Activated CD8-positive, alpha-beta memory T cell treated with anti-CD3 and anti-CD28 coated beads for 1 hour (primary cell): ENCODE measurements around the gene WIZ.
"Not testable (repeated sequence)": the region's sequence is repeated elsewhere in the genome, so short reads cannot be mapped to it uniquely, and the experiment has no call there.

Experiments
- DNase-seq, 2 donors: peaks; one replicate each; pipeline ENCODE4 v3.0.0-alpha.2; 2020; ENCODE audit warnings: low read depth in 1 of 2; ENCODE audit errors: extremely low read depth in 1 of 2

WIZ gene

DNA sequence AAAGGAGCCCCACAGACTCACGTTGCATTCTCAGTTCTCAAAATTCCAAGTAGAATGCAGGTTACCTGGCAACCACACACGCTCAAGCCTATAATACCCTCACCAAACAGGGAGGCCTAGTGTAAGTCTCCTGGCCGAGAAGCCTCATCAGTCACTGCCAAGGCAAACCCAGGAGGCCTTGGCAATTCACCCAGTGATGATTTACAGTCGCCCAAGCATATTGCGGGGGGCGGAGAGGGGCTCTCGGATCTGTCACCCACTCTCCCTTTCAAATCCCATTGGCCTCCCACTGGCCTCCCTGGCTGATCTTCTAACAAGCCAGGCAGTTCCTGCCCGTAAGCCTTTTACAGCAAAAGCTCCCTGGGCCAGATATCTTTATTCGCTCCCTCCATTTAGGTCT lies 32.1 kb downstream of the WIZ start:
- DNase-seq, result no peak

DNA sequence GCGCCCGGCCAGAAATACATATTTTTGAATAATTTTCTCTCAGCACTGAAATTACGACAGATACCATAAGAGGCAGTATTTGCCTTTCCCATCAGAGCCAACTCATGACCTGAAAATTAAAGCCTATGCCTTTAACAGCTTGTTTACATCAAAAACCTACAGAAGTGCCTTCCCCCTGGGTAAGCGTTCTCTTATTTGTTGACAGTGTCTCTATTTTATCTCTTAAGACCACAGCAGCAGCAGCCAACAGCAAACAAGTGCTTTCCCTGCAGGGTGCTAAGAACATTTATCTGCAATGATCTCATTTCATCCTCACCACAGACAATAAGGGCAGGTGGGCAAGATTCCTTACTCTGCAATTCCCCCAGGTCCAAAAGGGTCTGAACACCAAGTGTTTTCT lies 36.9 kb downstream of the WIZ start:
- no peak for DNase-seq

DNA sequence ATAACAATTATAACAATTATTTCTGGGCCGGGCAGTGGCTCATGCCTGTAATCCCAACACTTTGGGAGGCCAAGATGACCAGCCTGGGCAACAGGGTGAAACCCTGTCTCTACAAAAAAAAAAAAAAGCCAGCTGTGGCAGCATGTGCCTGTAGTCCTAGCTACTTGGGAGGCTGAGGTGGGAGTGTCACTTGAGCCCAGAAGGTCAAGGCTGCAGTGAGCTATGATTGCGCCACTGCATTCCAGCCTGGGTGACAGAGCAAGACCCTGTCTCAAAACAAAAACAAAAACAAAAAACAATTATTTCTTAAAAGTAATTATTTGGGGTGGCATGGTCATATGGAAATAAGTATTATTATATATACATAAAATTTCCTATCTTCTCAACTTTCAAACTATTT lies 38.4 kb downstream of the WIZ start:
- DNase-seq, result not testable (repeated sequence)

DNA sequence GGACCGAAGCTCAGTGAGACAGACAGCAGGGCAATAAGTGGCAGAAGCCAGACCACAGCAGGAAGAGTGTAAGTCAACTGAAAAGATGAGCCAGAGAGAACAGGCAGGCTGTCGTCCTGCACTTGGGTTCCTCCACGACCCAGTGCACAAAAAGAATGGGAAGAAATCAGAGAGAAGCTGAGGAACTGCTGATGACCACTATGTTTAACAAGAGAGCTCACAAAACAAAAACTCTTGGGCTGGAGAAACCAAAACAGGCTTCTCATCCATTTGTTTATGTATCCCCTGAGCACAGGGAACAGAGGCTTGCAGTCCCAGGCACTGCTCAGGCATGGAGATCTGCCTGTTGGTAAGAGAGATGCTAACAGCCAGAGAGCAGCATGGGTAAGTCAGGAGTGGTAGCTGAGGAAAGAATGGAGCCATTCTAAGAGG lies 45.0 kb downstream of the WIZ start:
- DNase-seq, result no peak

DNA sequence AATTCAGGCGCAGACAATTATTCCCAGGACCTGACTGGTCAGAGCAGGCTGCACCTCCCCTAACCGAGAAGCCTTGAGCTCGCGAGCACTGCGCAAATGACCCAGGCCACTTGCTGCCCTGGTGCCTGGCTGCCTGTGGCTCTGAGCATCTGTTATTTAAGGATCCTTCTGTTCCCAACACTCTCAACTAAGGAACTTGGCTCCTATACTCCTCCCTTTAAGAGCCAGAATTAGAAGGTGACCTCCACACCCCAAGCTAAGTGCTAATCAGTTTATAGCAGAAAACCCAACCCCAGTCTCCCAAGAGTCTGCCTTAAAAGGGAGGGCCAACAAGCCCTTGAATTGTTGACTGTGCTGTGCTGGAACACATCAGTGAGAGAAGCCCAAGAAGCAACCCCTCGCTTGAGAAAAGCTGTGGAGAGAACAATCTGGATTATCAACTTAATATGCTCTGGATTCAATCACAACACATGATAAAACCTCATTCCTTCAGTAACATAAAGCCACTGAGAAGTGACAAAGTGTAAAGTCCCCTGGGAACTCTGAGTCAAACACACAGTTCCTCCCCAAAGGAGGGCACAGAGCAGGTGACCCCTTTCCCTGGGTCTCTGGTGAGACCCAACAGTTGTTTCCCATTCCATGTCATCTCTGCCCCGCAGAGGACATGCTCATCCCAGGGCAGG lies 45.5 kb downstream of the WIZ start:
- DNase-seq, result no peak

DNA sequence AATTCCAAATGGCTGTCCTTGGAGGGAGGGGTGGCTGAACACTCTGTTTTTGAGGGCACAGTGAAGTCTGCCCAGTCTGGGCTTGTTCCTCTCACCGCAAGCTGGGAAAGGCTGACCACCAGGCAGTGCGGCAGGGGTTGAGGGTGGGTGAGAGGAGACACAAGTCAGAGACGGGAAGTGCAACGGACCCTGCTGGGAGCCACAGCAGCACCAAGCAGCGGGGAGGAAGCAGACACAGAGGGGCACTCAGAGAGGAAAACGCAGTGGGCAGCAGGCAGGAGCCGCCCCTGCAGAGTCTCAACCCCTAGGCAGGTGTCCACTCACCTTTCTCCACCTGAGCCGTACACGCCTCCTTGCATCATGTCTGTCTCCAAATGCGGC lies 46.6 kb downstream of the WIZ start:
- no peak for DNase-seq

DNA sequence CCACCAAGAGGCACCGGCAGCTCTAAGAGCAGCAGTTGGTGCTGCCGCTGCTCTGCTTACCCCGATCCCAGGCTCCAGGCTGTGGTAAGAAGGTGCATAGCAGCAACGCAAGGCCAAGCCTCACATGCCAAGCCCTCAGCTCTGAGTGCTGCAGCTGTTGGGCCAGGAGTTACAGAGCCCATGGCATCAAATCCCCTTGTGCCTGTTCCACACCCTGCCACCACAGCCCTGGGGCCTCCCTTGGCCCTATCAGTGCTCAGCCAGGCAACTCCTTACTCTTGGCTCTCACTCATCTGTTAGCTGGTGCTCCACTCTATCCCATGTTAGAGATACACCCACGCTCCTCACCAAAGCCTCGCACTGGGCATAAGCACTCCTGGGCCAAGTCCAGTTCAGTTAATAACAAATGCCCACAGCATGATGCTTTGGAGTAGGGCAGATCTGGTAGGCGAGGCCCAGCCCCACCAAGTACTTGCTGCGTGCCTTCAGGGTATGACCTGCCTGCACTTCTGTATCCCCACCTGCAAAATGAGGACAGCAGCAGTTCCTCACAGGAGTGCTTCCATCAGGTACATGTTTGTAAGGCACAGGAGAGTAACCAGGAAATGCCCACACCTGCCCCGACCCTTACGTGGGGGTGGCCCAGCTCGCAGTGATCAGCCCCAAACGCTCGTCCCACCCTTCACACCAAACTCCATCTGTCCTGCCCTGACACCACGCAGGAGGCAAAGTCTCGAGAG lies 47.2 kb downstream of the WIZ start:
- DNase-seq, result no peak

DNA sequence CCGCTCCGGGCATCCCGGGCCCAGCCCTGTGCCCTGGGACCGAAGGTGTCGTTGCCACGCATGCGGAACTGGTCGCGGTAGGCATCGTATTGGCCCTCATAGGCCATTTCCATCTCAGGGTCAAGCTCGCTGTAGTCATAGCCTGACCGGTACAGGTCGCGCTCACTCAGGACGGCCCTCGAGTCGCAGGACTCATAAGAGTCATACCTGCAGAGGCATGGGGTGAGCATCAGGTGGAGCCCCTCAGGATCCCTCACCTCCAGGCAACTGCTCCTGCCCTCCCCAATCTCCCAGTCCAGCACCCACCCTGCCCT lies 48.4 kb downstream of the WIZ start:
- no peak for DNase-seq

DNA sequence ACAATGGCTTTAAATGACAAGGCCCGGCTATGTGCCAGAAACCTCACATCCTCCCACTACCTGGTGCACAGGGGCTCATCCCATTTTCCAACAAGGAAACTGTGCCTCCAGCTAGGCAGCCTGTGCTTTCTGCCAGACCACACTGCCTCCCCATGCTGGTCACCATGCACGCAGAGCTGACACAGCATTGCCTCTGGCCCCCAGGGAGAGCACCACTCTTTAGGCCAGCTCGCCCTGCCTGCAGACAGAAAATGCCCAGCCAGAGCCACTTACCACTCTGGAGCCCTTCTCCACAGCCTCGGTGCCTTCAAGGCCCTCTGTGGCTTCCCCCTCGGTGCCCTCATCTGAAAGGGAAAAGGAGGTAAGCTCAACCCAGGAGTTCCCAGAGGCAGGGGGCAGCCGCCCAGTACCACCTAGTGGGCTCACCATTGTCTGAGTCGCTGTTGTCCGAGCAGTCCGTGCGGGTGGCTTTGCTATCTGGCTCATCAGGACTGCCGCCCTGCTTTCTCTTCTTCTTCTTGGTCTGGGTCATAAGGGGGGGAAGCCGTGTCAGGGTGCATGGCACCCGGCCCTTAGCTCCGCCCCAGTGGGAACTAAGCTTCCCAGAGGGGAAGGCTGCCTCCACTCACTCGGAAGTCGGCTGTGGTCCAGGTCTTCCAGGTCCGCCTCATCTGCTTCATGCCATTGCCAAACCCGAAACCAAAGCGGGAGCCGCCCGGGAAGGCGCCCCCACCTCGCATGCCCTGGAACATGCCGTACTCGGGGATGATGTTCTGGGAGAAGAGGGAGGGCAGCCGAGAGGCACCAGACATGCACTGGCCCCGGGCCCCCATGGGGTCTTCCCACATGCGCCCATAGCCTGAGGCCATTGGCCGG lies 49.0 kb downstream of the WIZ start:
- DNase-seq, result no peak

DNA sequence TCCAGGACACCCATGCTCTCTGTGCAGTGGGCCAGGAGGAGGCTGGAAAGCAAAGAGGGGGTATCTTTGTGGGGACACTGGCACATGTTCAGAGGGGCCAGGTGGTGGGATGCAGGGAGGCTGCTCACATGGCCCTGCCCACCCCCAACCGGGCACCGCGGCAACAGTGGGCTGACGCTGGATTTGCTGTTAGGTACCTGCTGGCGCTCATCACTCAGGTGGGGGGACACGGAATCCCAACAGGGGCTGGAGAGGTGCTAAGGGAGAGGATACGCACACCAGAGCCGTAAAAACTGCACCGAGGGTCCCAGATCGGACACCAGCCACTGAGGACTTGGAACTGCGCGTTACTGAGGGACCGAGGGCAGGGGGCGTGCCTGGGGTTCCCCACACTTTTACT lies 50.1 kb downstream of the WIZ start:
- no peak for DNase-seq

DNA sequence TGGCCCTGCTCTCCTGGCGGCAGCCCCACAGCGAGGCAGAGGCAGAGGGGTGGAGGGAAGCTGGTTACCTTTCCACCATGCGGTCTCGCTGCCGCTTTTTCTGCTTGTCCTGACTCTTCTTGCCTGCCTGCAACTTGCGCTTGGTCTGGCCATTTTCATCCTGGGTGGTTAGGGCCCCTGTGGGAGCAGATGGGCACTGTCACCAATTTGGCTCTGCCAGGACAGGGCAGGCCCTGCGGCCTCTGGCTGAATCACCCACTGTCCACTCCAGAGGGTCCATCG lies 50.6 kb downstream of the WIZ start:
- no peak for DNase-seq

DNA sequence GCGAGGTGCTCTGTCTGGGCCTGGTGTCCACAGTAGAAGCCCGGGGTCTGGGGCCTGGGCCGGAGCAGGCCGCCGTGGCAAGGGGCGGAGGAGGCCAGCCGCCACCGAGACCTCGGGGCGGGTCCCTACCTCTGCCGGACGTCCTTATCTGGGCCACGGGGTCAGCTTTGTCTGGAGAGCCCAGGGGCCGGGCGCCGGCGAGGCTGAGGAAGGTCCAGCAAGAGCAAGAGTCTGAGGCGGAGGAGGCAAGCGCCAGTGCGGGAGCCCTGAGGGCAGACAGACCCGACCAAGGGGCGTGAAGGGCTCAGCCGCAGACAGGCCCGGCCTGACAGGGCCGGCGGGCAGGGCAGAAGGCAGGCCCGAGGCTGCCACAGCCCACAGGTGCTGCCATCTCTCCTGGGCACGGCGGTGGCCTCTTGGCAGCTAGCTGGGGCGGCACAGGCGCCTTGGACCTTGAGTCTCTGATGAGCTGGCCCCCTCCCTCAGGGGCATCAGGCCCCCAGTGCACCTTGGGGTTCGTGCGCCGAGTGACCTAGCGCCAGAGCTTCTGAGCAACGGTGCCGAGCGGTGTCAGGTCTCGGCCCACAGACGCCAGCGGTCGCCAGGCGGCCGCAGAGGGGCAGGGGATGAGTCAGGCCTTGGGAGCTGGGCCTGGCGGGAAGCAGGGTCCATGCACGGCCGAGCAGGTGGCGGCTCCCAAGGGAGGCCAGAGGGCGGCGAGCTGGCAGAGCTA lies 51.1 kb downstream of the WIZ start:
- no peak for DNase-seq

DNA sequence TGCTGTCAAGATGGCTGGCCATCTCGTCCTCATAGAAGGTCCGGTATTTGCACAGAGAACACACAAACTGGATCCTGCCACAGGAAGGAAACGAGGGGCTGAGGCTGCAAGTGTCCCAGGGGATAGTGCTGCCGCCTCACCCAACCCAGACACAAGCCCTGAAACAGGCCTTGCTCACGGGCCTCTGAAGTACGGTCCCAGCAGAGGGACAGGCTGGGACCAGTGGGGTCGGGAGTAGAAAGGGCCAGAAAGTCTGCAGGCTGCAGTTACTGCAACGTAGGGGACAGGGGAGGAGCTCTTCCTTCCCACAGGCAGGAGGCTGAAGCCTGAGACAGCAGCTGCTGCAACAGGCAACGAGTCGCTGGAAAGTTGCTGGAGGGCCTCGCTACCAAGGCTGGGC lies 52.0 kb downstream of the WIZ start:
- no peak for DNase-seq

DNA sequence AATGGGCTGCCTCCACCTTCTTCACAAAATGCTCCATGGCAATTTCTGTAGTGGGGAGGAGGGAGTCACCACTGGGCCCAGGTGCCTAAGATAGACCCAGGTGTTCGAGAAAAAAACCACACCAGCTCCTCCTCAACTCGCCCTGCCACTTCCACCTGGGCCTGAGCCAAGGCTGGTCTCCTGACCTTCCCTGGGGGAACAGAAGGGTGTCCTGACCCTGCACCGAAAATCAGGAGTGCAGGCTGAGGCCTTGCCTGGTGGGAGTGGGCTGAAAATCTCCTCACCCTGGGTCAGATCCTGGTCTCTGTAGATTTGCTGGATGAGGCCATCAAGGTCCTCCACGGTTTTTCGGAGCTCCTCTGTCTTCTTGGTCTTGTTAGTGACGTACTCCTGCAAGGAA lies 52.5 kb downstream of the WIZ start:
- no peak for DNase-seq

DNA sequence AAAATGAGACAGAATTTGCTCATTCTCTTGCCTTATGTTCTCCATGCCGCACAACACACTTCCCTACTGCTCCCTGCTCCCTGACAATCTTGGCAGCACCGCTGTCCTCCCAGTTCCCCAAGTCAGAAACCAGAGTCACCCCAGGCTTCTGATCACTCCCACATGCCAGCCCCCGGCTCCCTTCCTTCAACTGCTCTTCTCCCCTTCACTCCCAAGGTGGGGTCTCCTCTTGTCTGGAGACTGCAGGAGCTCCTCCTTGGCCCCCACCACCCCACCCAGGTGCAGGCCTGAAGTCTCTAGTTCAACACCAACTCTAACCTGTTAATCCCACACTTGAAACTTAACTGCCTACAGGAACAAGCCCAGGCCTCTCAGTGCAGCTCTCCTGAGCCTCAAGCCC lies 53.3 kb downstream of the WIZ start:
- DNase-seq, result no peak

DNA sequence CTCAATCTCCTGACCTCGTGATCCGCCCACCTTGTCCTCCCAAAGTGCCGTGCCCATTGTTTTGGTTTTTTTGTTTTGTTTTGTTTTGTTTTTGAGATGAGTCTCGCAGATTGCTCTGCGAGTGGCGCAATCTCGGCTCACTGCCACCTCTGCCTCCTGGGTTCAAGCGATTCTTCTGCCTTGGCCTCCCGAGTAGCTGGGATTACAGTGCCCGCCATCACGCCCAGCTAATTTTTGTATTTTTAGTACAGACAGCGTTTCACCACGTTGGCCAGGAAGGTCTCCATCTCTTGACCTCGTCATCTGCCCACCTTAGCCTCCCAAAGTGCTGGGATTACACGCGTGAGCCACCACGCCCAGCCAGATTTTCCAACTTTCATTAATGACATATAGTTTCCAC lies 54.5 kb downstream of the WIZ start:
- DNase-seq, result not testable (repeated sequence)

DNA sequence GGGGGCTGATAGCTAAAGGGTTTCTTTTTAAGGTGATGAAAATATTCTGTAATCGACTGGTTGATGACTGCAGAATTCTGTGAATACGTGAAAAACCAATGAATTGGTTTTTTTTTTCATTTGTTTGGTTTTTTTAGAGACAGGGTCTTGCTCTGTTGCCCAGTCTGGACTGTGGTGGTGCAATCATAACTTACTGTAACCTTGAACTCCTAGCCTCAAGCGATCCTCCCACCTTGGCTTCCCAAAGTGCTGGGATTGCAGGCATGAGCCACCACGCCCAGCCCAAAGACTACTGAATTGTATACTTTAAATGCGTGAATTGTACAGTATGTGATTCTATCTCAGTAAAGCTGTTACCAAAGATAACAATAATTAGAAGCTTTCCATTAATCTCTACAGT lies 55.3 kb downstream of the WIZ start:
- no peak for DNase-seq

DNA sequence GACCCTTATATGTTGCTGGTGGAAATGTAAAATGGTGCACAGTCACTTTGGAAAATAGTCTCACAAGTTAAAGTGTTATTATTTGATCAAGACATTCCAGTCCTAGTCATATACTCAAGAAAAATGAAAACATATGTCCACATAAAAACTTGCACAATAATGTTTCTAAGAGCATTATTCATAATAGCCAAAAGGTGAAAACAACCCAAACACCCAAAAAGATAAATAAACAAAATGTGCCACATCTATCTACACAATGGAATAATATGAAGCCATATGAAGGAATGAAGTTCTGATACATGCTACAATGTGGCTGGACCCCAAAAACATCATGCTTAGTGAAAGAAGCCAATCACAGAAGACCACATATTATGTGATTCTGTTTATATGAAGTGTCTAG lies 55.8 kb downstream of the WIZ start:
- no peak for DNase-seq

DNA sequence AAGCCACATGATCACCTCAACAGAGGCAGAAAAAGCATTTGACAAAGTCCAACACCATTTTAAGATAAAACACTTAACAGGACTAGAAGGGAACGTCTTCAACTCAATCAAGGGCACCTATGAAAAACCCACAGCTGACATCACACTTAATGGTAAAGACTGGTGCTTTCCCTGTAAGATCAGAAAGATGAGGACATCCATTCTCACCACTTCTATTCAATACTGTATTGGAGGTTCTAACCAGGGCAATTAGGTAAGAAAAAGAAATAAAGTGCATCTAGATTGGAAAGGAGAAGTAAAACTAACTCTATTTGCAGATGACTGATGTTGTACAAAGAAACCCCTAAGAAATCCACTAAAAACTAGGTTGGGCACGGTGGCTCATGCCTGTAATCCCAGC lies 58.9 kb downstream of the WIZ start:
- no peak for DNase-seq

DNA sequence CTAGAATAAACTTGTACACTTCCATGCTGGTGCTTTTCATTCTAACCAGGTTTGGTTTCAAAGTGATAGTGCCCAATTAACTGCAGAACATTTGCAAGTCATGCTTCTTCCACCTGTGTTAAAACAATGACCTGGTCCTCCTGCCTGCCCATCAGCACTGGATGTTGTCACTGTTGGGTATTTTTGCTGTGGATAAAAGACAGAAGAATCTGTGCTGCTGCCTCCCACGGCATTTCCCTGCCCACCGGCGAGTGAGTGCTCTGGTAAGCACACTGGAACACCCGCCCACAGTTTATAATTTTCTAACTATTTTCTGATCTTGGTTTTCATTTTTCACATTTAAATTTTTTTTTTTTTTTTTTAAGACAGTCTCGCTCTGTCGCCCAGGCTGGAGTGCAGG lies 67.9 kb downstream of the WIZ start:
- no peak for DNase-seq

DNA sequence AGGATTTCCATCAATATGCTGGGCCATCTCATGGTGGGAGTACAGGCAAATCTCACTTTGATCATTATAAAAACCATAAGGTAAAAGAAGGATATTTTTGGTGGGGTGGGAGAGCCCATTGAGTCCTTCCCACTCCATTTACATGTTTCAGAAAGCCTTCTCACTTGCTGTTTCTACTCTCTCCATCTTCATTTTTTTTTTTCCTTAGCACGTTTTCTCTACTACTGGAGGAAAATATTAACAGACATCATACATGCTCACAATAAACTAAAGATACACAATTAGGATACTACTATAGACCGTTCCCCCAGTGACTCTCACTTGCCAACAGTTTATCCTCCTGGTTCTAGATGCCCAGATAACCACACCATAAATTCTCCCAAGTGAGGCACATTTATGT lies 68.3 kb downstream of the WIZ start:
- DNase-seq, result no peak
